ENCODE data around the gene HPSE2. TPM values are rescaled to one million over a fixed set of nuclear protein-coding genes. Genes with fewer than 3 reads are reported as not detected.

HPSE2 gene
- total RNA-seq, 1 experiment from 2014 or later: not detected

- CTCF ChIA-PET: no interaction called here
- intact Hi-C loops (cut with micrococcal nuclease; ENCODE audit: unreplicated experiment): no loop called here
- H3K4me1 ChIP-seq (ENCODE audit: control insufficient read depth, insufficient read depth, low read length): no peaks in the 10 kb centered on the region
These were observed 314.3 kb downstream of the HPSE2 start for GRCh38 chr10:98921316-98921715.

DNA sequence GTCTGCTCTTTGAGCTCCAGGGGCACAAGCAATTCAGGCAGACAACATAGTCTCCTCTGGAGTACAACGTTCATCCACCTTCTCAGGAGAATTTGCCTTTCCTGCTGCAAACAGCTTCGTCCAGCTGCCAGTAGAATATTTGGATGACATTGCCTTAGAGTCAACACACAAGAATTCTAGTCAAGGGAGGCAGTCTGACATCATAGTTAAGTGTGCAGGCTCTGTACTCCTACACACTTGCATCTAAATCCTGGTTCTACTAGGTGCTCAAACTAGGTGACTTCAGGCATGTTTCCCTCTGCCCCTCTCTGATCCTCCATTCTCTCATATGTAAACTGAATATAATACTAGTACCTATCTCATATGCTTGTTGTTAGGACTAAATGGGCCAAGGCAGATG is 314.8 kb downstream of the HPSE2 start:
- no peak overlapping the region for H3K4me3 ChIP-seq (ENCODE audit: low read depth in 2 of 2, low read length in 2 of 2)
- ATAC-seq: no peak
- H3K27me3 ChIP-seq (ENCODE audit: control insufficient read depth, insufficient read depth, low read length): 0 out of 2 replicates have a peak, but pooled peaks cover 2% of the 10 kb centered on the region
- no peak overlapping the region for H3K27ac ChIP-seq (ENCODE audit: low read length)
- intact Hi-C loops (cut with micrococcal nuclease; ENCODE audit: unreplicated experiment) (no loop called here), in situ Hi-C loops (cut with HindIII; ENCODE audit: low pct_unique_long_range_greater_than_20kb, low sequenced_read_pairs) (no loop called here)
- BruUV-seq (replicated peaks): no TSS peak
- H3K36me3 ChIP-seq (ENCODE audit: control insufficient read depth, insufficient read depth, low read length): no peaks in the 10 kb centered on the region
- DNase-seq (ENCODE audit: low read depth, low spot score): no peak
- POLR2A ChIA-PET: no interaction called here
- H3K4me1 ChIP-seq (ENCODE audit: control insufficient read depth, insufficient read depth, low read length): no peaks in the 10 kb centered on the region
- no peaks in the 10 kb centered on the region for H3K9me3 ChIP-seq (ENCODE audit: control insufficient read depth, insufficient read depth, low read depth, low read length)
- CTCF ChIA-PET: no interaction called here
- TF ChIP-seq, protein P1, sequence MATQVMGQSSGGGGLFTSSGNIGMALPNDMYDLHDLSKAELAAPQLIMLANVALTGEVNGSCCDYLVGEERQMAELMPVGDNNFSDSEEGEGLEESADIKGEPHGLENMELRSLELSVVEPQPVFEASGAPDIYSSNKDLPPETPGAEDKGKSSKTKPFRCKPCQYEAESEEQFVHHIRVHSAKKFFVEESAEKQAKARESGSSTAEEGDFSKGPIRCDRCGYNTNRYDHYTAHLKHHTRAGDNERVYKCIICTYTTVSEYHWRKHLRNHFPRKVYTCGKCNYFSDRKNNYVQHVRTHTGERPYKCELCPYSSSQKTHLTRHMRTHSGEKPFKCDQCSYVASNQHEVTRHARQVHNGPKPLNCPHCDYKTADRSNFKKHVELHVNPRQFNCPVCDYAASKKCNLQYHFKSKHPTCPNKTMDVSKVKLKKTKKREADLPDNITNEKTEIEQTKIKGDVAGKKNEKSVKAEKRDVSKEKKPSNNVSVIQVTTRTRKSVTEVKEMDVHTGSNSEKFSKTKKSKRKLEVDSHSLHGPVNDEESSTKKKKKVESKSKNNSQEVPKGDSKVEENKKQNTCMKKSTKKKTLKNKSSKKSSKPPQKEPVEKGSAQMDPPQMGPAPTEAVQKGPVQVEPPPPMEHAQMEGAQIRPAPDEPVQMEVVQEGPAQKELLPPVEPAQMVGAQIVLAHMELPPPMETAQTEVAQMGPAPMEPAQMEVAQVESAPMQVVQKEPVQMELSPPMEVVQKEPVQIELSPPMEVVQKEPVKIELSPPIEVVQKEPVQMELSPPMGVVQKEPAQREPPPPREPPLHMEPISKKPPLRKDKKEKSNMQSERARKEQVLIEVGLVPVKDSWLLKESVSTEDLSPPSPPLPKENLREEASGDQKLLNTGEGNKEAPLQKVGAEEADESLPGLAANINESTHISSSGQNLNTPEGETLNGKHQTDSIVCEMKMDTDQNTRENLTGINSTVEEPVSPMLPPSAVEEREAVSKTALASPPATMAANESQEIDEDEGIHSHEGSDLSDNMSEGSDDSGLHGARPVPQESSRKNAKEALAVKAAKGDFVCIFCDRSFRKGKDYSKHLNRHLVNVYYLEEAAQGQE (IDR thresholded peaks at IDR 0.05; ENCODE audit: insufficient read depth in 1 of 2, low read depth in 2 of 2, low read length in 1 of 2): no peak
- no peak for TF ChIP-seq POLR2AphosphoS5 (IDR thresholded peaks at IDR 0.05; ENCODE audit: low read depth, low read length)
- TF ChIP-seq CTCF (IDR thresholded peaks at IDR 0.05): no peak
- no peak for TF ChIP-seq TCF7L2 (IDR thresholded peaks at IDR 0.05; ENCODE audit: low read depth, low read length)
- no peak for TF ChIP-seq SIN3A (IDR thresholded peaks at IDR 0.05; ENCODE audit: borderline replicate concordance, insufficient read depth, low read depth, low read length)

More at GRCh38 chr10:98921316-98921715, 314.3 kb downstream of the HPSE2 start:
- DNase-seq (ENCODE audit: low read depth, low spot score): no peak
- TF ChIP-seq SIN3A (IDR thresholded peaks at IDR 0.05; ENCODE audit: borderline replicate concordance, insufficient read depth, low read depth, low read length) (no peak), POLR2AphosphoS5 (IDR thresholded peaks at IDR 0.05; ENCODE audit: low read depth, low read length) (no peak), CTCF (IDR thresholded peaks at IDR 0.05) (no peak), TCF7L2 (IDR thresholded peaks at IDR 0.05; ENCODE audit: low read depth, low read length) (no peak)
- TF ChIP-seq, protein P1 (IDR thresholded peaks at IDR 0.05; ENCODE audit: insufficient read depth in 1 of 2, low read depth in 2 of 2, low read length in 1 of 2): no peak
- no peaks in the 10 kb centered on the region for H3K9me3 ChIP-seq (ENCODE audit: control insufficient read depth, insufficient read depth, low read depth, low read length)
- in situ Hi-C loops (cut with HindIII; ENCODE audit: low pct_unique_long_range_greater_than_20kb, low sequenced_read_pairs): no loop called here
- H3K27ac ChIP-seq (ENCODE audit: low read length): no peak overlapping the region
- no TSS peak for BruUV-seq (replicated peaks)
- H3K36me3 ChIP-seq (ENCODE audit: control insufficient read depth, insufficient read depth, low read length): no peaks in the 10 kb centered on the region
- no peak for ATAC-seq
- 0 out of 2 replicates have a peak, but pooled peaks cover 2% of the 10 kb centered on the region for H3K27me3 ChIP-seq (ENCODE audit: control insufficient read depth, insufficient read depth, low read length)
- no peak overlapping the region for H3K4me3 ChIP-seq (ENCODE audit: low read depth in 2 of 2, low read length in 2 of 2)
- POLR2A ChIA-PET: interaction anchor here (0.6 kb wide), 1 partner anchor 1758 kb away, joined by 3 read pairs; no protein-coding TSS in a partner anchor
